Neutrophil (primary cell): ENCODE data around the gene ARFIP1.
A peak's percentile ranks its signal among the peaks of the same experiment; 100 is the strongest.

ENCODE experiments used
- H3K27ac ChIP-seq: fragments of 200-600 bp; sonication (generic); 2 replicates; pipeline ENCODE4 v1.5.1; 2016; ENCODE audit warnings: mild to moderate bottlenecking, moderate library complexity
- H3K27me3 ChIP-seq: fragments of 200-600 bp; sonication (generic); 2 replicates; pipeline ENCODE4 v1.6.0; 2016; ENCODE audit warnings: mild to moderate bottlenecking
- H3K36me3 ChIP-seq: fragments of 200-600 bp; sonication (generic); 2 replicates; pipeline ENCODE4 v1.5.1; 2017
- H3K4me1 ChIP-seq, 2 experiments: fragments of 200-600 bp in 1 of 2; sonication (generic) in 1 of 2; 1 replicate in 1 of 2; 2 replicates in 1 of 2; pipeline versions ENCODE4 v1.5.1 to v1.6.1; 2013 to 2016; ENCODE audit warnings: low read depth in 1 of 2, low read length in 1 of 2, mild to moderate bottlenecking in 1 of 2, moderate library complexity in 1 of 2; ENCODE audit not compliant: control insufficient read depth in 1 of 2, insufficient read depth in 1 of 2
- H3K4me3 ChIP-seq, 2 experiments: fragments of 200-600 bp in 1 of 2; sonication (generic) in 1 of 2; 1 replicate in 1 of 2; 2 replicates in 1 of 2; pipeline ENCODE4 v1.5.1; 2013 to 2016; ENCODE audit warnings: low read depth in 1 of 2, low read length in 1 of 2, mild to moderate bottlenecking in 1 of 2, moderate library complexity in 1 of 2
- H3K9me3 ChIP-seq: fragments of 200-600 bp; sonication (generic); 2 replicates; pipeline ENCODE4 v1.5.1; 2016
- TF ChIP-seq, protein P1 (sequence below): fragments of 200-600 bp; sonication (generic); IDR thresholded peaks from 2 replicates; pipeline ENCODE4 v1.5.1; 2016; ENCODE audit warnings: antibody characterized with exemption

Gene ARFIP1

GRCh38 chr4:152819026-152819645 is 39.4 kb downstream of the ARFIP1 start:
- peak overlapping the region; percentile 84 for H3K27ac ChIP-seq
- H3K9me3 ChIP-seq: no peaks in the 10 kb centered on the region
- H3K27me3 ChIP-seq: no peaks in the 10 kb centered on the region
- TF ChIP-seq, protein P1, sequence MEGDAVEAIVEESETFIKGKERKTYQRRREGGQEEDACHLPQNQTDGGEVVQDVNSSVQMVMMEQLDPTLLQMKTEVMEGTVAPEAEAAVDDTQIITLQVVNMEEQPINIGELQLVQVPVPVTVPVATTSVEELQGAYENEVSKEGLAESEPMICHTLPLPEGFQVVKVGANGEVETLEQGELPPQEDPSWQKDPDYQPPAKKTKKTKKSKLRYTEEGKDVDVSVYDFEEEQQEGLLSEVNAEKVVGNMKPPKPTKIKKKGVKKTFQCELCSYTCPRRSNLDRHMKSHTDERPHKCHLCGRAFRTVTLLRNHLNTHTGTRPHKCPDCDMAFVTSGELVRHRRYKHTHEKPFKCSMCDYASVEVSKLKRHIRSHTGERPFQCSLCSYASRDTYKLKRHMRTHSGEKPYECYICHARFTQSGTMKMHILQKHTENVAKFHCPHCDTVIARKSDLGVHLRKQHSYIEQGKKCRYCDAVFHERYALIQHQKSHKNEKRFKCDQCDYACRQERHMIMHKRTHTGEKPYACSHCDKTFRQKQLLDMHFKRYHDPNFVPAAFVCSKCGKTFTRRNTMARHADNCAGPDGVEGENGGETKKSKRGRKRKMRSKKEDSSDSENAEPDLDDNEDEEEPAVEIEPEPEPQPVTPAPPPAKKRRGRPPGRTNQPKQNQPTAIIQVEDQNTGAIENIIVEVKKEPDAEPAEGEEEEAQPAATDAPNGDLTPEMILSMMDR: no peak
- no peak overlapping the region for H3K4me3 ChIP-seq
- peaks cover 65 to 68% of the 10 kb centered on the region in 2 experiments for H3K4me1 ChIP-seq
- H3K36me3 ChIP-seq: no peaks in the 10 kb centered on the region

GRCh38 chr4:152820073-152820472 is 40.3 kb downstream of the ARFIP1 start:
- no peaks in the 10 kb centered on the region for H3K9me3 ChIP-seq
- H3K27ac ChIP-seq: peak overlapping the region; percentile 84
- H3K36me3 ChIP-seq: no peaks in the 10 kb centered on the region
- H3K27me3 ChIP-seq: no peaks in the 10 kb centered on the region
- peak overlapping the region in 1 of 2 experiments; percentile 12 for H3K4me3 ChIP-seq
- TF ChIP-seq, protein P1: no peak
- peaks cover 58 to 59% of the 10 kb centered on the region in 2 experiments for H3K4me1 ChIP-seq

DNA sequence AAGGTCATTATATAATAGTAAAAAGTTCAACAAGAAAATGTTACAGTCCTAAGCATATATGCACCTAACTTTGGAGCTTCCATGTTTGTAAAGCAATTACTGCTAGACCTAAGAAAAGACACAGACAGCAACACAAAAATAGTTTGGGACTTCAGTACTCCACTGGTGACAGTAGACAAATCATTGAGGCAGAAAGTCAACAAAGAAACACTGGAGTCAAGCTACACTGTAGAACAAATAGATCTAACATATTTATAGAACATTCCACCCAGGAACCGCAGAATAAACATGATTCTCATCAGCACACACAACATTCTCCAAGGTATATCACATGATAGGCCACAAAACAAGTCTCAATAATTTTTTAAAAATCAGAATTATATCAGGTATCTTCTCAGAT is 42.6 kb downstream of the ARFIP1 start:
- peaks cover 37 to 38% of the 10 kb centered on the region in 2 experiments for H3K4me1 ChIP-seq
- H3K4me3 ChIP-seq: no peak overlapping the region
- H3K27ac ChIP-seq: no peak overlapping the region
- no peaks in the 10 kb centered on the region for H3K36me3 ChIP-seq
- TF ChIP-seq, protein P1: no peak
- no peaks in the 10 kb centered on the region for H3K9me3 ChIP-seq
- no peaks in the 10 kb centered on the region for H3K27me3 ChIP-seq

GRCh38 chr4:152824561-152824960 is 44.8 kb downstream of the ARFIP1 start:
- no peaks in the 10 kb centered on the region for H3K36me3 ChIP-seq
- no peaks in the 10 kb centered on the region for H3K9me3 ChIP-seq
- H3K27me3 ChIP-seq: no peaks in the 10 kb centered on the region
- TF ChIP-seq, protein P1: no peak
- H3K27ac ChIP-seq: no peak overlapping the region
- peaks cover 15 to 16% of the 10 kb centered on the region in 2 experiments for H3K4me1 ChIP-seq
- H3K4me3 ChIP-seq: no peak overlapping the region

DNA sequence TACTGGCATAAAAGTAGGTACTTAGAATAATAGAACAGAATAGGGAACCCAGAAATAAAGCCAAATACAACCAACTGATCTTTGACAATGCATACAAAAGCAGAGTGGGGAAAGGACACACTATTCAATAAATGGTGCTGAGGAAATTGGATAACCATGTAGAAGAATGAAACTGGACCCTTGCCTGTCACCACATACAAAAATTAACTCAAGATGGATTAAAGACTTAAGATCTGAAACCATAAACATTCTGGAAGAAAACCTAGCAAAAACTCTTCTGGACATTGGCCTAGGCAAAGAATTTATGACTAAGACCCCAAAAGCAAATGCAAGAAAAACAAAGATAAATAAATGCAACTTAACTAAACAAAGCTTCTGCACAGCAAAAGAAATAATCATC is 45.6 kb downstream of the ARFIP1 start:
- Histone ChIP-seq H3K4me3 (no peak overlapping the region), H3K27me3 (no peaks in the 10 kb centered on the region), H3K9me3 (no peaks in the 10 kb centered on the region), H3K36me3 (no peaks in the 10 kb centered on the region), H3K4me1 (peaks cover 7 to 8% of the 10 kb centered on the region in 2 experiments), H3K27ac (no peak overlapping the region)
- TF ChIP-seq, protein P1: no peak
